GM18909 (cell line): Measurements from ENCODE around the gene PILRA.
"Not testable (repeated sequence)": the region's sequence is repeated elsewhere in the genome, so short reads cannot be mapped to it uniquely, and the experiment has no call there.

ENCODE experiments used
- ATAC-seq: cut with Tn5 transposase; IDR thresholded peaks from one replicate; pipeline ENCODE4 v1.9.1; 2021; ENCODE audit warnings: mild to moderate bottlenecking; ENCODE audit not compliant: unreplicated experiment, poor library complexity

Gene PILRA

GRCh38 chr7:100432053-100432452 lies 58.8 kb downstream of the PILRA start:
- no peak for ATAC-seq

GRCh38 chr7:100432621-100433275 lies 59.5 kb downstream of the PILRA start:
- ATAC-seq = no peak

GRCh38 chr7:100433276-100433591 lies 59.9 kb downstream of the PILRA start:
- ATAC-seq = no peak

GRCh38 chr7:100433592-100434296 lies 60.5 kb downstream of the PILRA start:
- ATAC-seq = no peak

GRCh38 chr7:100434297-100435144 lies 61.2 kb downstream of the PILRA start:
- no peak for ATAC-seq

GRCh38 chr7:100435401-100436304 lies 62.4 kb downstream of the PILRA start:
- ATAC-seq = peak; percentile 26

- ATAC-seq = no peak
Observed at GRCh38 chr7:100437150-100438100, 64.1 kb downstream of the PILRA start.

GRCh38 chr7:100438172-100438571 lies 64.9 kb downstream of the PILRA start:
- no peak for ATAC-seq

- not testable (repeated sequence) for ATAC-seq
Observed at GRCh38 chr7:100438731-100439130, 65.4 kb downstream of the PILRA start.

- not testable (repeated sequence) for ATAC-seq
Observed at GRCh38 chr7:100439244-100439643, 66.0 kb downstream of the PILRA start.

GRCh38 chr7:100441641-100442535 lies 68.6 kb downstream of the PILRA start:
- ATAC-seq = no peak

GRCh38 chr7:100443096-100443840 lies 70.0 kb downstream of the PILRA start:
- no peak for ATAC-seq

GRCh38 chr7:100444311-100445278 lies 71.3 kb downstream of the PILRA start:
- ATAC-seq = no peak

- ATAC-seq = no peak
Observed at GRCh38 chr7:100446040-100446439, 72.8 kb downstream of the PILRA start.

GRCh38 chr7:100447363-100447762 lies 74.1 kb downstream of the PILRA start:
- not testable (repeated sequence) for ATAC-seq

- no peak for ATAC-seq
Observed at GRCh38 chr7:100449190-100449795, 76.0 kb downstream of the PILRA start.
